Gastrocnemius medialis (tissue), 4 donors: ENCODE measurements around the gene KIF3A. TPM values are rescaled to one million over a fixed set of nuclear protein-coding genes. Genes with fewer than 3 reads are reported as not detected.

Experiments
- ATAC-seq, 2 donors: fragments of 150-250 bp; one replicate each; pipeline ENCODE4 v1.9.1; 2016
- DNase-seq, 2 donors: peaks; one replicate each; pipeline ENCODE4 v3.0.0-alpha.2; 2019
- H3K27ac ChIP-seq, 4 donors: fragments of 200-600 bp; sonication (generic); 1 replicate in 1 of 4; 2 replicates in 3 of 4; pipeline ENCODE4 v1.5.1; 2016 to 2018; ENCODE audit warnings: mild to moderate bottlenecking in 2 of 4, moderate library complexity in 1 of 4
- H3K27me3 ChIP-seq, 3 donors: fragments of 200-600 bp; sonication (generic) in 2 of 3; 1 replicate in 1 of 3; 2 replicates in 2 of 3; pipeline versions ENCODE4 v1.5.1 to v1.6.0; 2016 to 2019; ENCODE audit warnings: mild to moderate bottlenecking in 1 of 3, moderate library complexity in 1 of 3
- H3K36me3 ChIP-seq, 2 donors: fragments of 200-600 bp; sonication (generic) in 1 of 2; one replicate each; pipeline ENCODE4 v1.5.1; 2017 to 2018
- H3K4me1 ChIP-seq, 2 donors: fragments of 200-600 bp; sonication (generic) in 1 of 2; one replicate each; pipeline ENCODE4 v1.5.1; 2016 to 2017; ENCODE audit warnings: mild to moderate bottlenecking in 2 of 2
- H3K4me3 ChIP-seq, 4 donors: fragments of 200-600 bp; sonication (generic) in 3 of 4; 1 replicate in 1 of 4; 2 replicates in 3 of 4; pipeline ENCODE4 v1.5.1; 2016 to 2019; ENCODE audit warnings: mild to moderate bottlenecking in 2 of 4
- H3K9me3 ChIP-seq, 3 donors: fragments of 200-600 bp; sonication (generic) in 2 of 3; 1 replicate in 1 of 3; 2 replicates in 2 of 3; pipeline ENCODE4 v1.5.1; 2016 to 2019
- CTCF ChIP-seq, 5 experiments: fragments of 450-650 bp in 3 of 5; fragments of 200-600 bp in 2 of 5; sonication (generic) in 2 of 5; IDR thresholded peaks in 4 of 5; conservative IDR thresholded peaks in 1 of 5; 1 replicate in 4 of 5; 2 replicates in 1 of 5; pipeline ENCODE4 v1.5.1; 2016 to 2019; ENCODE audit warnings: antibody characterized with exemption in 5 of 5, mild to moderate bottlenecking in 3 of 5, moderate library complexity in 3 of 5
- POLR2A ChIP-seq, 2 donors: fragments of 450-650 bp; IDR thresholded peaks; one replicate each; pipeline ENCODE4 v1.6.1; 2017; ENCODE audit warnings: antibody characterized with exemption in 2 of 2, mild to moderate bottlenecking in 2 of 2, moderate library complexity in 2 of 2
- in situ Hi-C, 4 donors: fragments of 200-750 bp; cut with MboI; loops; one replicate each; pipeline versions ENCODE4 v1.15.0 to v1.8.0; 2017; ENCODE audit warnings: low sequenced_read_pairs in 4 of 4
- intact Hi-C: fragments of 100-400 bp; cut with DNase I; formaldehyde crosslinking; loops from one replicate; pipeline ENCODE4 v1.15.1; 2023; ENCODE audit warnings: low total_unique reads
- total RNA-seq, 4 donors: library from RNA; depleted of rRNA; stranded (reverse); fragments of >200 nt; gene quantifications; one replicate each; pipeline versions ENCODE4 v1.1.0 to v1.2.3, GENCODE V29; 2016

The KIF3A gene
- total RNA-seq, 4 donors from 2014 or later = 2.5 to 4.2 (median 3.4) TPM

- DNase-seq = no peak
- in situ Hi-C loops = no loop called here
- no peak for ATAC-seq
- Histone ChIP-seq H3K9me3 (no peaks in the 10 kb centered on the region), H3K36me3 (no peaks in the 10 kb centered on the region), H3K4me3 (no peak overlapping the region), H3K27me3 (no peaks in the 10 kb centered on the region), H3K4me1 (no peaks in the 10 kb centered on the region), H3K27ac (no peak overlapping the region)
- intact Hi-C loops = no loop called here
- no peak for TF ChIP-seq CTCF (IDR thresholded peaks at IDR 0.05 in 4 of 5, conservative IDR thresholded peaks at IDR 0.05 in 1 of 5)
- TF ChIP-seq POLR2A (IDR thresholded peaks at IDR 0.05) = no peak
These were observed 58.6 kb downstream of the KIF3A start for GRCh38 chr5:132678735-132679134.

- no peak overlapping the region for H3K27ac ChIP-seq
- DNase-seq = no peak
- H3K36me3 ChIP-seq = no peaks in the 10 kb centered on the region
- intact Hi-C loops = no loop called here
- no peaks in the 10 kb centered on the region for H3K9me3 ChIP-seq
- no peak for ATAC-seq
- in situ Hi-C loops = no loop called here
- H3K4me3 ChIP-seq = no peak overlapping the region
- no peaks in the 10 kb centered on the region for H3K4me1 ChIP-seq
- H3K27me3 ChIP-seq = no peaks in the 10 kb centered on the region
- no peak for TF ChIP-seq CTCF (IDR thresholded peaks at IDR 0.05 in 4 of 5, conservative IDR thresholded peaks at IDR 0.05 in 1 of 5)
- no peak for TF ChIP-seq POLR2A (IDR thresholded peaks at IDR 0.05)
These were observed 59.5 kb downstream of the KIF3A start for GRCh38 chr5:132677682-132678400.

GRCh38 chr5:132677191-132677590 lies 60.2 kb downstream of the KIF3A start:
- TF ChIP-seq CTCF (IDR thresholded peaks at IDR 0.05 in 4 of 5, conservative IDR thresholded peaks at IDR 0.05 in 1 of 5) = no peak
- TF ChIP-seq POLR2A (IDR thresholded peaks at IDR 0.05) = no peak
- no peak for ATAC-seq
- H3K27ac ChIP-seq = no peak overlapping the region

GRCh38 chr5:132675936-132676689 lies 61.2 kb downstream of the KIF3A start:
- TF ChIP-seq CTCF (IDR thresholded peaks at IDR 0.05 in 4 of 5, conservative IDR thresholded peaks at IDR 0.05 in 1 of 5) (no peak), POLR2A (IDR thresholded peaks at IDR 0.05) (no peak)
- intact Hi-C loops = no loop called here
- Histone ChIP-seq H3K27me3 (no peaks in the 10 kb centered on the region), H3K36me3 (no peaks in the 10 kb centered on the region), H3K9me3 (no peaks in the 10 kb centered on the region), H3K27ac (no peak overlapping the region), H3K4me1 (no peaks in the 10 kb centered on the region), H3K4me3 (no peak overlapping the region)
- in situ Hi-C loops = no loop called here
- DNase-seq = no peak
- no peak for ATAC-seq

More at GRCh38 chr5:132677191-132677590, 60.2 kb downstream of the KIF3A start:
- no peaks in the 10 kb centered on the region for H3K9me3 ChIP-seq
- in situ Hi-C loops (no loop called here), intact Hi-C loops (no loop called here)
- H3K4me1 ChIP-seq = no peaks in the 10 kb centered on the region
- no peak for DNase-seq
- no peaks in the 10 kb centered on the region for H3K36me3 ChIP-seq
- H3K4me3 ChIP-seq = no peak overlapping the region
- H3K27me3 ChIP-seq = no peaks in the 10 kb centered on the region
